Natural killer cell (primary cell): ENCODE data around the gene CIB1. TPM values are rescaled to one million over a fixed set of nuclear protein-coding genes. Genes with fewer than 3 reads are reported as not detected.

Experiments
- ATAC-seq, 3 donors: fragments of 150-1000 bp in 2 of 3; fragments of 200-7000 bp in 1 of 3; cut with Tn5 transposase; 1 replicate in 1 of 3; 2 replicates in 2 of 3; pipeline ENCODE4 v1.10.0; 2021; ENCODE audit warnings: mild to moderate bottlenecking in 2 of 3, moderate library complexity in 2 of 3
- DNase-seq, 2 donors: peaks; one replicate each; pipeline versions ENCODE4 v3.0.0 to v3.0.0-alpha.2; 2013 to 2021; ENCODE audit warnings: mixed read lengths in 1 of 2
- H3K27ac ChIP-seq: one replicate; pipeline ENCODE4 v1.5.1; 2013; ENCODE audit warnings: mild to moderate bottlenecking, low read length
- H3K27me3 ChIP-seq: one replicate; pipeline ENCODE4 v1.6.1; 2013; ENCODE audit warnings: low read length; ENCODE audit not compliant: control insufficient read depth, insufficient read depth
- H3K36me3 ChIP-seq: one replicate; pipeline ENCODE4 v1.6.1; 2013; ENCODE audit warnings: low read length; ENCODE audit not compliant: control insufficient read depth, insufficient read depth
- H3K4me1 ChIP-seq: one replicate; pipeline ENCODE4 v1.6.1; 2013; ENCODE audit warnings: low read length; ENCODE audit not compliant: control insufficient read depth, insufficient read depth
- H3K4me3 ChIP-seq: one replicate; pipeline ENCODE4 v1.5.1; 2013; ENCODE audit warnings: low read length
- H3K9me3 ChIP-seq: one replicate; pipeline ENCODE4 v1.6.1; 2013; ENCODE audit warnings: low read length; ENCODE audit not compliant: control insufficient read depth, insufficient read depth
- H3K27ac Mint-ChIP-seq, 2 donors: one replicate each; pipeline ENCODE4 v1.8.0; 2022; ENCODE audit warnings: mild to moderate bottlenecking in 2 of 2, mixed read lengths in 2 of 2, moderate library complexity in 1 of 2
- H3K27me3 Mint-ChIP-seq, 2 donors: one replicate each; pipeline ENCODE4 v1.8.0; 2022; ENCODE audit warnings: low read depth in 2 of 2, mixed read lengths in 2 of 2
- H3K36me3 Mint-ChIP-seq: one replicate; pipeline ENCODE4 v1.8.0; 2022; ENCODE audit warnings: mixed read lengths
- H3K4me1 Mint-ChIP-seq, 2 donors: one replicate each; pipeline ENCODE4 v1.8.0; 2022; ENCODE audit warnings: mixed read lengths in 2 of 2
- H3K4me3 Mint-ChIP-seq: one replicate; pipeline ENCODE4 v1.8.0; 2022; ENCODE audit warnings: mild to moderate bottlenecking, moderate library complexity, mixed read lengths
- H3K9me3 Mint-ChIP-seq, 2 donors: one replicate each; pipeline ENCODE4 v1.8.0; 2022; ENCODE audit warnings: mixed read lengths in 2 of 2
- WGBS: methylation state at CpG from one replicate; pipeline ENCODE4 v1.1.7; 2013; ENCODE audit warnings: missing lambda C conversion rate; ENCODE audit not compliant: insufficient coverage; 5-methylcytosine and 5-hydroxymethylcytosine counted together
- intact Hi-C: fragments of 100-400 bp; cut with micrococcal nuclease; formaldehyde crosslinking; loops from one replicate; pipeline ENCODE4 v1.14.2; 2022
- total RNA-seq, 4 donors: library from RNA; stranded (reverse); fragments of 120-200 nt in 1 of 4; gene quantifications; one replicate each; pipeline versions ENCODE4 v1.2.3 to v1.2.4, GENCODE V29; 2013 to 2022
- TF ChIP-seq, protein P1 (sequence below): fragments of 200-600 bp; IDR thresholded peaks from one replicate; pipeline ENCODE4 v1.8.0; 2022; ENCODE audit warnings: antibody characterized with exemption

The CIB1 gene
- total RNA-seq, 3 donors from 2014 or later (not counting 1 experiment from before 2014, with no cell fraction given), result 136 to 209 (median 154) TPM

DNA sequence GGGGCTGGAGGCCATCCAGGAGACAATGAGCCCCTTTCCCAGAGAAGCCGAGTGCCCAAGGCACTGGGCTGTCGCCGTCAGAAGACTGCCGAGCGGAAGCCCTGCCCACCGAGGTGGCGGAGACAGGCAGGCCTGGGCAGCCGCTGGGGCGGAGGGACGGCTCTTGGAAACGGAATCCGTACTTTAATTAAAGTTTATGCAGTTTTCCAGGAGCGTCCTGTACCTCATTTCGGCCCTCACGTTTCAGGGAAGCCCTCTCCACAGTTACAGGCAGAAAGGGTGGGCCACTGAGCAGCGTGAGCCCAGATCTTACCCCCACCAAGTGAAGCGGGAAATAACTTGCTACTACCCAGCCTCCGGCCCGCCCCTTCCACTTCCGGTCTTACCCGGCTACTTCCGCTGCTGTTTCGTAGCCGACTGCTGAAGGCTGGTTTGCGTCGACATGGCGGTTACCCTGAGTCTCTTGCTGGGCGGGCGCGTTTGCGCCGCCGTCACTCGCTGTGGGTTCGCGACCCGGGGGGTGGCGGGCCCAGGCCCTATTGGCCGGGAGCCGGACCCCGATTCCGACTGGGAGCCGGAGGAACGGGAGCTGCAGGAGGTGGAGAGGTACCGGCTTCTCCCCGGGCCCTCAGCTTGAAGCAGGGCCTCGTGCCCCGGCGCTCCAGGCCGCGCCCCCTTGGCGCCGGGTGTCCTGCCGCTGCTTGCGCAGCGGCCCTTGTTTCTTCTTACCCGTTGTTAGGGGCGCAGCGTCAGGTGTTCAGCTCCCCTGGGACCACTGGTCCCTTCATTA lies 31.7 kb upstream of the CIB1 start, which contains the start of gene NGRN:
NGRN (plus strand) TSS at position 402 of the 790 bp plus-strand sequence; CDS start at position 443, 41 bp downstream.
- peaks cover 30% of the 10 kb centered on the region for H3K4me1 ChIP-seq
- no peaks in the 10 kb centered on the region for H3K27me3 ChIP-seq
- TF ChIP-seq, protein P1, sequence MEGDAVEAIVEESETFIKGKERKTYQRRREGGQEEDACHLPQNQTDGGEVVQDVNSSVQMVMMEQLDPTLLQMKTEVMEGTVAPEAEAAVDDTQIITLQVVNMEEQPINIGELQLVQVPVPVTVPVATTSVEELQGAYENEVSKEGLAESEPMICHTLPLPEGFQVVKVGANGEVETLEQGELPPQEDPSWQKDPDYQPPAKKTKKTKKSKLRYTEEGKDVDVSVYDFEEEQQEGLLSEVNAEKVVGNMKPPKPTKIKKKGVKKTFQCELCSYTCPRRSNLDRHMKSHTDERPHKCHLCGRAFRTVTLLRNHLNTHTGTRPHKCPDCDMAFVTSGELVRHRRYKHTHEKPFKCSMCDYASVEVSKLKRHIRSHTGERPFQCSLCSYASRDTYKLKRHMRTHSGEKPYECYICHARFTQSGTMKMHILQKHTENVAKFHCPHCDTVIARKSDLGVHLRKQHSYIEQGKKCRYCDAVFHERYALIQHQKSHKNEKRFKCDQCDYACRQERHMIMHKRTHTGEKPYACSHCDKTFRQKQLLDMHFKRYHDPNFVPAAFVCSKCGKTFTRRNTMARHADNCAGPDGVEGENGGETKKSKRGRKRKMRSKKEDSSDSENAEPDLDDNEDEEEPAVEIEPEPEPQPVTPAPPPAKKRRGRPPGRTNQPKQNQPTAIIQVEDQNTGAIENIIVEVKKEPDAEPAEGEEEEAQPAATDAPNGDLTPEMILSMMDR, result no peak
- Mint-ChIP-seq H3K9me3 (no peaks in the 10 kb centered on the region), H3K4me1 (peaks cover 57 to 60% of the 10 kb centered on the region in 2 donors), H3K4me3 (peak within 1 kb of the TSS; percentile 96), H3K36me3 (peaks cover 14% of the 10 kb centered on the region), H3K27me3 (no peaks in the 10 kb centered on the region), H3K27ac (peak within 1 kb of the TSS; percentile 97 to 98)
- peaks cover 24% of the 10 kb centered on the region for H3K36me3 ChIP-seq
- H3K27ac ChIP-seq, result peak within 1 kb of the TSS; percentile 94
- peak; percentile 86 to 95 (median 90) for ATAC-seq
- intact Hi-C loops, result loop anchor here (1.0 to 2.0 kb wide), 2 partner anchors 31 to 35 kb away; partner anchors contain the start of gene GDPGP1
- H3K9me3 ChIP-seq, result no peaks in the 10 kb centered on the region
- DNase-seq, result peak; percentile 90 to 95
- H3K4me3 ChIP-seq, result peak within 1 kb of the TSS; percentile 78
- under 1% methylated on average over 59 of the region's 59 CpGs for WGBS

DNA sequence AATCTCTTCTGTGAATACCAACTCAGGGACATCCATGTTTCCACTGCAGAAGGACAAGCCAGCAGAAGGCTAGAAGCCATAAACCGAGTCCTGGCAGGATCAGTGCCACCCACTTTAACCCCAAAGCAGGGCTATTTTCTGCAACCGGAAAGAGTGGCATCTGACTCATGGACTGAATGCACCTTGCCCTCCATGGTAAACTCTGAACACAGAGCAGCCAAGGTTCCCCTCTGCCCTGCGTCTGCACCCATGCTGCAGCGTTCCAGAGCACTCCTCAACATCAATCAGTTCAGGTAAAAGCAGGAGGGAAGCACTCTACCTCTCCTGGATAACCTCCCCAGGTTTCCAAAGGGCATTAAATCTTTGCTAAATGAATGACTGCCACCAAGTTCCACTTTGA lies 30.9 kb upstream of the CIB1 start:
- Histone ChIP-seq H3K4me3 (peak overlapping the region; percentile 78), H3K36me3 (peaks cover 17% of the 10 kb centered on the region), H3K27me3 (no peaks in the 10 kb centered on the region), H3K27ac (peak overlapping the region; percentile 94), H3K4me1 (peaks cover 30% of the 10 kb centered on the region), H3K9me3 (no peaks in the 10 kb centered on the region)
- H3K27ac Mint-ChIP-seq, result peak overlapping the region; percentile 97 to 98
- no peaks in the 10 kb centered on the region for H3K9me3 Mint-ChIP-seq
- H3K27me3 Mint-ChIP-seq, result no peaks in the 10 kb centered on the region
- peaks cover 6% of the 10 kb centered on the region for H3K36me3 Mint-ChIP-seq
- TF ChIP-seq, protein P1, result no peak
- peaks cover 49 to 52% of the 10 kb centered on the region in 2 donors for H3K4me1 Mint-ChIP-seq
- WGBS, result 43% methylated on average over 4 of the region's 4 CpGs
- intact Hi-C loops, result loop anchor here (1.0 to 2.0 kb wide), 2 partner anchors 30 to 34 kb away; partner anchors contain the start of gene GDPGP1
- DNase-seq (peak in 1 of 2 donors; percentile 48), ATAC-seq (no peak)
- peak overlapping the region; percentile 96 for H3K4me3 Mint-ChIP-seq

DNA sequence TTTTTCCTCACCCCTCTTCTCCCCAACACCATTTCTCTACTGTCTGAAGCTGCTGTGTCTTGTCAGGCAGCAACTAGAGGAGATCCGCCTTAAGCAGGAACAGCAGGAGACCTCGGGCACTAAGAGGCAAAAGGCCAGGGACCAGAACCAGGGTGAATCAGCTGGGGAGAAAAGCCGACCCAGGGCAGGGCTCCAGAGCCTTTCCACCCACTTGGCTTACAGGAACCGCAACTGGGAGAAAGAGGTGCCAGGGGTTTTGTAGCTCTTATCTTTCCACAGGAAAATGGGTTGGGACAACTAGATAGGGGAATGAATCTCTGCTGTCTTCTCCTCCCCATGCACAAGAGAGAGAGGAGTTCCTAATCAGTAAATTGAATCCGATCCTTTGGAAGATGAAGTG lies 28.7 kb upstream of the CIB1 start:
- intact Hi-C loops, result no loop called here
- DNase-seq (no peak), ATAC-seq (no peak)
- TF ChIP-seq, protein P1, result no peak
- H3K27me3 Mint-ChIP-seq, result no peaks in the 10 kb centered on the region
- Histone ChIP-seq H3K9me3 (no peaks in the 10 kb centered on the region), H3K4me3 (no peak overlapping the region), H3K4me1 (peaks cover 25% of the 10 kb centered on the region), H3K27me3 (no peaks in the 10 kb centered on the region), H3K27ac (no peak overlapping the region), H3K36me3 (peaks cover 6% of the 10 kb centered on the region)
- H3K9me3 Mint-ChIP-seq, result no peaks in the 10 kb centered on the region
- peak overlapping the region; percentile 29 for H3K4me3 Mint-ChIP-seq
- WGBS, result 93% methylated on average over 5 of the region's 5 CpGs
- peaks cover 30 to 34% of the 10 kb centered on the region in 2 donors for H3K4me1 Mint-ChIP-seq
- no peaks in the 10 kb centered on the region for H3K36me3 Mint-ChIP-seq
- H3K27ac Mint-ChIP-seq, result peak overlapping the region in 1 of 2 donors; percentile 8
